ENCODE data around the gene MDGA2. TPM values are rescaled to one million over a fixed set of nuclear protein-coding genes. Genes with fewer than 3 reads are reported as not detected.

The MDGA2 gene
- total RNA-seq, 1 donor from 2014 or later: not detected

DNA sequence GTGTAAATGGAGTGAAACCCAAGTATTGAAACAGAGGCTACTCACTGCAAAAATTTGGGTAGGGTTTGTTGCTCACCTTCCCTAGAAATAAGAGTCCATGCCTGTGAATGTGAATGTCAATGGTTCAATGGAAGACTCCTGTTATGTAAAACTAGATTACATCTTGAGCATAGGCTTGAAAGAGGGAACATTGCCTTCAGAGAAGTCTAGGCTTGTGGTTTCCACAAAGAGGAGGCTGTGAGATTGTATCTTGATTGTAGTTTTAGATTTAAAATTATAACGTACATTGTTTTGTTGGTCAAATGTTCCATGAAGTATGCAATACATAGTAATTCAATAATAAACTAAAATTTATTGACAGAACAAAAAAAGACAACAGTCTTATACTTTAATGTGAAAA is 610.1 kb downstream of the MDGA2 start:
- Histone ChIP-seq H3K27ac (no peak overlapping the region), H3K36me3 (no peaks in the 10 kb centered on the region), H3K4me3 (no peak overlapping the region), H3K27me3 (no peaks in the 10 kb centered on the region), H3K4me1 (no peaks in the 10 kb centered on the region), H3K9me3 (no peaks in the 10 kb centered on the region)
- TF ChIP-seq, protein P1, sequence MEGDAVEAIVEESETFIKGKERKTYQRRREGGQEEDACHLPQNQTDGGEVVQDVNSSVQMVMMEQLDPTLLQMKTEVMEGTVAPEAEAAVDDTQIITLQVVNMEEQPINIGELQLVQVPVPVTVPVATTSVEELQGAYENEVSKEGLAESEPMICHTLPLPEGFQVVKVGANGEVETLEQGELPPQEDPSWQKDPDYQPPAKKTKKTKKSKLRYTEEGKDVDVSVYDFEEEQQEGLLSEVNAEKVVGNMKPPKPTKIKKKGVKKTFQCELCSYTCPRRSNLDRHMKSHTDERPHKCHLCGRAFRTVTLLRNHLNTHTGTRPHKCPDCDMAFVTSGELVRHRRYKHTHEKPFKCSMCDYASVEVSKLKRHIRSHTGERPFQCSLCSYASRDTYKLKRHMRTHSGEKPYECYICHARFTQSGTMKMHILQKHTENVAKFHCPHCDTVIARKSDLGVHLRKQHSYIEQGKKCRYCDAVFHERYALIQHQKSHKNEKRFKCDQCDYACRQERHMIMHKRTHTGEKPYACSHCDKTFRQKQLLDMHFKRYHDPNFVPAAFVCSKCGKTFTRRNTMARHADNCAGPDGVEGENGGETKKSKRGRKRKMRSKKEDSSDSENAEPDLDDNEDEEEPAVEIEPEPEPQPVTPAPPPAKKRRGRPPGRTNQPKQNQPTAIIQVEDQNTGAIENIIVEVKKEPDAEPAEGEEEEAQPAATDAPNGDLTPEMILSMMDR (IDR thresholded peaks at IDR 0.05): no peak
- DNase-seq (no peak), ATAC-seq (no peak)
- intact Hi-C loops (cut with DNase I): no loop called here

DNA sequence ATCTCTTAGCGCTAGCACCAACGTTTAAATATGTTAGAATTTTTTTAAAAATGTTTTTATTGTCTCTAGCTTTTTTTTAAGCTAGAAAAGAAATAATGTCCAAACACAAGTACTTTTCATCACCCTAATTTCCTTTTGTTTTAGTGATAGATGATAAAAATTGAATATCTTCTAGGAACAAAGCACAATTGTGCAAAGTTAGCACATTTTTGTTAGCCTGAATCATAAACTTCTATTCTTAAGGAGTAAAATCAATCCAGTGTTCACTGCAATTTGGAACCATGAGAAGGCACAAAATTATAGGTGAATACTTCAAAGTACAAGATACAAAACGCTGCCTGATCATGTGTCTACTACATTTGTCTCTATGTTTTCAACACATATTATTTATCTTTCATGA is 615.4 kb downstream of the MDGA2 start:
- no peaks in the 10 kb centered on the region for H3K4me1 ChIP-seq
- H3K36me3 ChIP-seq: no peaks in the 10 kb centered on the region
- no peaks in the 10 kb centered on the region for H3K9me3 ChIP-seq
- no peaks in the 10 kb centered on the region for H3K27me3 ChIP-seq
- ATAC-seq (no peak), DNase-seq (no peak)
- TF ChIP-seq, protein P1 (IDR thresholded peaks at IDR 0.05): no peak
- no peak overlapping the region for H3K4me3 ChIP-seq
- intact Hi-C loops (cut with DNase I): no loop called here
- no peak overlapping the region for H3K27ac ChIP-seq

GRCh38 chr14:47057364-47057763 is 618.0 kb downstream of the MDGA2 start:
- intact Hi-C loops (cut with DNase I): no loop called here
- Histone ChIP-seq H3K4me1 (no peaks in the 10 kb centered on the region), H3K4me3 (no peak overlapping the region), H3K27ac (no peak overlapping the region), H3K27me3 (no peaks in the 10 kb centered on the region), H3K9me3 (no peaks in the 10 kb centered on the region), H3K36me3 (no peaks in the 10 kb centered on the region)
- ATAC-seq (no peak), DNase-seq (no peak)
- TF ChIP-seq, protein P1 (IDR thresholded peaks at IDR 0.05): no peak

DNA sequence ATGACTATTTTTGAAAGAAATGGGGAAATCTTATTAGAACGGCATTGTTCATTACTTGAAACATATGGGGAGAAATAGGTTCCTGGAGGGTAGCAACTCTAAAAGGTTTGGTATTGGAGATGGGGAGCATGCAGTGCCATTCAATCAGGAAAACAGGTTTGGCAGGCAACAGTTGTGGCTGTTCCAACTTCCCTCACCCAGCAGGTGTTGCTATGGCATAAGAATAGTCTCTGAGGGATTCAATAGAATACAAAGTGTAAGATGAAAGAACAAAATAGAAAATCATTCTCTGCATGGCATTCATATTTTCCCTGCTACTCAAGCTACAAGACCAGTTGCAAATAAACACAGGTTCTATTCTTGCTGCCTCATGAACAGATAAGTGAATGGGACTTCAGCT is 630.6 kb downstream of the MDGA2 start:
- H3K36me3 ChIP-seq: no peaks in the 10 kb centered on the region
- H3K9me3 ChIP-seq: no peaks in the 10 kb centered on the region
- no peak for DNase-seq

DNA sequence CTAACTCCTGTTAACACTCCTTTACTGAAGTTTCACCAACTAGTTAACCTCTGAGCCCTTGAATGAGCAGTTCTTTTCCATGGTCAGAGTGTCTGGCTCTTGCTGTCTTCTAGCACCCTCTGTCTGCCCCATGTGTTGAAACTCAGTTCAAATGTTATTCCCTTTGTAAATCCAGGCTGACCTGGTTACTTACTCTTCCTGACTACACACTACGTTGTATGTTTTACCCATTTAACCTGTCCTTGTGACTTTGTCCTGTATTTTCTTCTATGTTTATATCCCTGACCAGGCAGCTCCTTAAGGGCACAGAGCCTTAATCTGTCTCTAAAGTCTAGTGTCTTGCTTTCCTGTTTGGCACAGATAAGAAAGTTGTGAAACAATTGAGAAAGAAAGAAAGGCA is 634.9 kb downstream of the MDGA2 start:
- H3K36me3 ChIP-seq: no peaks in the 10 kb centered on the region
- ATAC-seq: peak; percentile 89
- TF ChIP-seq, protein P1 (IDR thresholded peaks at IDR 0.05): peak; percentile 24
- no peaks in the 10 kb centered on the region for H3K4me1 ChIP-seq
- intact Hi-C loops (cut with DNase I): no loop called here
- no peaks in the 10 kb centered on the region for H3K27me3 ChIP-seq
- no peak overlapping the region for H3K4me3 ChIP-seq
- no peak overlapping the region for H3K27ac ChIP-seq
- no peak for DNase-seq
- no peaks in the 10 kb centered on the region for H3K9me3 ChIP-seq

More for the DNA sequence above, 630.6 kb downstream of the MDGA2 start:
- TF ChIP-seq, protein P1 (IDR thresholded peaks at IDR 0.05): peak; percentile 16
- peak; percentile 83 for ATAC-seq
- Histone ChIP-seq H3K4me3 (no peak overlapping the region), H3K27ac (no peak overlapping the region), H3K4me1 (no peaks in the 10 kb centered on the region), H3K27me3 (no peaks in the 10 kb centered on the region)
- intact Hi-C loops (cut with DNase I): no loop called here

GRCh38 chr14:47039336-47039735 is 636.1 kb downstream of the MDGA2 start:
- DNase-seq: no peak
- Histone ChIP-seq H3K4me1 (no peaks in the 10 kb centered on the region), H3K9me3 (no peaks in the 10 kb centered on the region), H3K27ac (no peak overlapping the region), H3K27me3 (no peaks in the 10 kb centered on the region), H3K36me3 (no peaks in the 10 kb centered on the region), H3K4me3 (no peak overlapping the region)
- TF ChIP-seq, protein P1 (IDR thresholded peaks at IDR 0.05): no peak
- intact Hi-C loops (cut with DNase I): no loop called here
- ATAC-seq: no peak

All from upper lobe of right lung (tissue), 1 donor.